OCI-LY1 (cell line): Measurements from ENCODE around the gene BTBD6.

Experiments used
- H2AFZ ChIP-seq: fragments of 200-600 bp; sonication (generic), shearing (Covaris generic); 2 replicates; pipeline ENCODE4 v1.6.0; 2014; ENCODE audit warnings: antibody characterized with exemption, mild to moderate bottlenecking, low read length
- H3F3A ChIP-seq: fragments of 200-600 bp; sonication (generic), shearing (Covaris generic); 2 replicates; pipeline ENCODE4 v1.6.0; 2014; ENCODE audit warnings: mild to moderate bottlenecking, antibody characterized with exemption, low read length, moderate library complexity; ENCODE audit not compliant: insufficient read depth
- H3K27ac ChIP-seq: fragments of 200-600 bp; sonication (generic); 2 replicates; pipeline ENCODE4 v1.5.1; 2014; ENCODE audit warnings: low read length, mixed run types, mild to moderate bottlenecking, low read depth; ENCODE audit not compliant: poor library complexity, severe bottlenecking
- H3K27me3 ChIP-seq: fragments of 200-600 bp; sonication (generic); 2 replicates; pipeline ENCODE4 v1.6.0; 2014; ENCODE audit warnings: antibody characterized with exemption, mild to moderate bottlenecking, low read length, moderate library complexity; ENCODE audit not compliant: insufficient read depth
- H3K36me3 ChIP-seq: fragments of 200-600 bp; sonication (generic); 2 replicates; pipeline ENCODE4 v1.6.1; 2014; ENCODE audit warnings: mild to moderate bottlenecking, antibody characterized with exemption, low read length, moderate library complexity, mixed read lengths; ENCODE audit not compliant: insufficient read depth
- H3K4me1 ChIP-seq: fragments of 200-600 bp; sonication (generic); 2 replicates; pipeline ENCODE4 v1.5.1; 2014; ENCODE audit warnings: mild to moderate bottlenecking, low read length, moderate library complexity; ENCODE audit not compliant: insufficient read depth, severe bottlenecking
- H3K4me2 ChIP-seq: fragments of 200-600 bp; sonication (generic), shearing (Covaris generic); 2 replicates; pipeline ENCODE4 v1.6.1; 2014; ENCODE audit warnings: low read length
- H3K4me3 ChIP-seq: fragments of 200-600 bp; sonication (generic); 2 replicates; pipeline ENCODE4 v1.5.1; 2014; ENCODE audit warnings: low read length, low read depth, mild to moderate bottlenecking, mixed read lengths; ENCODE audit not compliant: poor library complexity, severe bottlenecking
- H3K79me2 ChIP-seq: fragments of 200-600 bp; shearing (Covaris generic); 2 replicates; pipeline ENCODE4 v1.6.1; 2016; ENCODE audit warnings: mixed run types, low read length, mixed read lengths; ENCODE audit not compliant: insufficient read depth
- H3K9ac ChIP-seq: fragments of 200-600 bp; sonication (generic), shearing (Covaris generic); 2 replicates; pipeline ENCODE4 v1.6.1; 2014; ENCODE audit warnings: mild to moderate bottlenecking, low read length, mixed read lengths
- H3K9me2 ChIP-seq: fragments of 200-600 bp; sonication (generic), shearing (Covaris generic); 2 replicates; pipeline ENCODE4 v1.6.1; 2014; ENCODE audit warnings: low read depth, mild to moderate bottlenecking, low read length, mixed read lengths
- H3K9me3 ChIP-seq: fragments of 200-600 bp; shearing (Covaris generic); 2 replicates; pipeline ENCODE4 v1.6.1; 2014; ENCODE audit warnings: low read length, mixed read lengths
- H4K20me1 ChIP-seq: fragments of 200-600 bp; sonication (generic), shearing (Covaris generic); 2 replicates; pipeline ENCODE4 v1.6.0; 2016; ENCODE audit warnings: mild to moderate bottlenecking, low read length; ENCODE audit not compliant: insufficient read depth
- EZH2 ChIP-seq: fragments of 200-600 bp; sonication (generic), shearing (Covaris generic); IDR thresholded peaks from 2 replicates; pipeline ENCODE4 v1.8.0; 2017; ENCODE audit warnings: borderline replicate concordance, mixed run types, mild to moderate bottlenecking, antibody characterized with exemption, low read length, moderate library complexity, mixed read lengths
- TF ChIP-seq, protein P1 (sequence below): fragments of 200-600 bp; sonication (generic), shearing (Covaris generic); IDR thresholded peaks from 2 replicates; pipeline ENCODE4 v1.5.1; 2017; ENCODE audit warnings: mild to moderate bottlenecking, antibody characterized with exemption, low read length, moderate library complexity, mixed read lengths

The BTBD6 gene

DNA sequence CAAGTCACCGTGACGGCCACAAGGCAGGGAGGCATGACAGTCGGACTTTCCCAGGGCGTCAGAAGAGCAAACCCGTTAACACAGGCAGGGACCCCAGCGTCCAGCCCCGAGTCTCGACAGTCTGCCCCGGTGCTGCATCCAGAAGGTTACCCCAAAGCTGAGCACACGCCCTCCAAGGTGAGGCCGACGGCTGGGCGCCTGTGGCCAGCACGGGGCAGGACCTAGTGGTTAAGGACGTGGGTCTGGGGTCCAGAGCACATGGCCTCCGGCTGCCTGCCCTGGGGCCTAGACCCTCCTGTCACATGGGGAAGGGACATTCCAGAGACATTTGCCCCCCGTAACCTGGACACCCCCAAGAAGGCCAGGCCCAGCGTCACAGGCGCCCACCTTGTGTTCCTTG, 29.7 kb upstream of the BTBD6 start:
- Histone ChIP-seq H3K79me2 (no peaks in the 10 kb centered on the region), H3K9me2 (no peaks in the 10 kb centered on the region), H4K20me1 (no peaks in the 10 kb centered on the region), H3K9ac (no peak overlapping the region), H3F3A (no peaks in the 10 kb centered on the region), H2AFZ (no peak overlapping the region), H3K27me3 (no peaks in the 10 kb centered on the region), H3K36me3 (no peaks in the 10 kb centered on the region; the same call in 1 of the 2 replicates), H3K4me2 (no peak overlapping the region), H3K4me1 (peaks cover 9% of the 10 kb centered on the region), H3K9me3 (no peaks in the 10 kb centered on the region), H3K27ac (no peak overlapping the region), H3K4me3 (no peak overlapping the region)
- TF ChIP-seq EZH2: no peak
- TF ChIP-seq, protein P1, sequence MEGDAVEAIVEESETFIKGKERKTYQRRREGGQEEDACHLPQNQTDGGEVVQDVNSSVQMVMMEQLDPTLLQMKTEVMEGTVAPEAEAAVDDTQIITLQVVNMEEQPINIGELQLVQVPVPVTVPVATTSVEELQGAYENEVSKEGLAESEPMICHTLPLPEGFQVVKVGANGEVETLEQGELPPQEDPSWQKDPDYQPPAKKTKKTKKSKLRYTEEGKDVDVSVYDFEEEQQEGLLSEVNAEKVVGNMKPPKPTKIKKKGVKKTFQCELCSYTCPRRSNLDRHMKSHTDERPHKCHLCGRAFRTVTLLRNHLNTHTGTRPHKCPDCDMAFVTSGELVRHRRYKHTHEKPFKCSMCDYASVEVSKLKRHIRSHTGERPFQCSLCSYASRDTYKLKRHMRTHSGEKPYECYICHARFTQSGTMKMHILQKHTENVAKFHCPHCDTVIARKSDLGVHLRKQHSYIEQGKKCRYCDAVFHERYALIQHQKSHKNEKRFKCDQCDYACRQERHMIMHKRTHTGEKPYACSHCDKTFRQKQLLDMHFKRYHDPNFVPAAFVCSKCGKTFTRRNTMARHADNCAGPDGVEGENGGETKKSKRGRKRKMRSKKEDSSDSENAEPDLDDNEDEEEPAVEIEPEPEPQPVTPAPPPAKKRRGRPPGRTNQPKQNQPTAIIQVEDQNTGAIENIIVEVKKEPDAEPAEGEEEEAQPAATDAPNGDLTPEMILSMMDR: no peak

DNA sequence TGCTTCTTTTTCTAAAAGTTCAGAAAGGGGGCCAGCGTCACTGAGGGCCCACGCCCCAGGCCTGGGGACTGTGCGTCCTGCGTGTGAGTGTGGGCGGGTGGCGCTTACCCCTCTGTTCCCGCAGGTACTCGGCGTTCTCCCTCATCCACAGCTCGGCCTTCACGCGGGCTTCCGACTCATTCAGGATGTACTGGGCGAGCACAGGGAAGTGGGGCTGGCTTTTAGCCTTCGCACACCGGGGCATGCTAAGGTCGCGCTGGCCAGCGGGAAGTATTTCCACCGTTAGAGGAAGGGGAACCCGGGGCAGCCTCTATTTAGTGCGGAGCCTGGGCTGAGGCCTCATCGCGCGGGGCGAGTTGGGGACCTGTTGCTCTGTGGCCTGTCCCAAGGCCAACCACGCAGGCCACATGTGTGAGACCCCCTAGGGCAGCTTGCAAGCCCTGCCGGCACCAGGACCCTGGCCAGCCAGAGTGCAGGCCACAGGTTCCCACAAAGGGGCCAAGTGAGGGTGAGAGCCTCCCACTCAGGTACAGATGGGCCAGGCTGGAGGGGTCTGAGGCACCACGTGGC, 29.2 kb upstream of the BTBD6 start:
- Histone ChIP-seq H3K4me1 (peaks cover 11% of the 10 kb centered on the region), H3K9me3 (no peaks in the 10 kb centered on the region), H3K27me3 (no peaks in the 10 kb centered on the region), H3K4me3 (no peak overlapping the region), H3K36me3 (no peaks in the 10 kb centered on the region; the same call in 1 of the 2 replicates), H4K20me1 (no peaks in the 10 kb centered on the region), H3K9me2 (no peaks in the 10 kb centered on the region), H3F3A (no peaks in the 10 kb centered on the region), H3K79me2 (no peaks in the 10 kb centered on the region), H3K27ac (no peak overlapping the region), H3K9ac (no peak overlapping the region), H3K4me2 (no peak overlapping the region), H2AFZ (no peak overlapping the region)
- TF ChIP-seq EZH2: no peak
- TF ChIP-seq, protein P1: no peak

DNA sequence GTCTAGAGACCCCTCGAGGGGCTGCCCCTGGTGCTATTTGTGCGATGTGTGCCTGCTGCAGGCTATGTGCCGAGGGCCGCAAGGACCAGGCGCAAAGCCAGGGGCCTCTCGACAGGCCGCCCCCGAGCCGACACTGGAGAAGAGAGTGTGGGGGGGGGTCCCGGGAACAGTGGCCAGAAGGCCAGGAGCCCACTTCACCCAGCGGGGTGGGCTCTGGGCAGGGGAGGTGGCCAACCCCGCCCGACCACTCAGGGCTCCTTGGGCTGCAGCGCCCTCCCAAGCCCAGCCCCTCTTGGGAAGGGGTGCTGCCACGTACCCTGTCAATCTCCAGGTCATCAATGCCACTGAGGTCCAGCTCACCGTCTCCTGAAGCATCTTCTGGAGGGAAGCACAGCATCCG, 28.6 kb upstream of the BTBD6 start:
- Histone ChIP-seq H3K4me1 (peaks cover 11% of the 10 kb centered on the region), H3K27me3 (no peaks in the 10 kb centered on the region), H3K36me3 (no peaks in the 10 kb centered on the region; the same call in 1 of the 2 replicates), H3K9ac (no peak overlapping the region), H3K9me3 (no peaks in the 10 kb centered on the region), H4K20me1 (no peaks in the 10 kb centered on the region), H3K27ac (no peak overlapping the region), H2AFZ (no peak overlapping the region), H3K4me3 (no peak overlapping the region), H3K4me2 (no peak overlapping the region), H3F3A (no peaks in the 10 kb centered on the region), H3K9me2 (no peaks in the 10 kb centered on the region), H3K79me2 (no peaks in the 10 kb centered on the region)
- TF ChIP-seq, protein P1: no peak
- no peak for TF ChIP-seq EZH2
